Measurements from ENCODE around the gene TMPRSS5.

Gene TMPRSS5

DNA sequence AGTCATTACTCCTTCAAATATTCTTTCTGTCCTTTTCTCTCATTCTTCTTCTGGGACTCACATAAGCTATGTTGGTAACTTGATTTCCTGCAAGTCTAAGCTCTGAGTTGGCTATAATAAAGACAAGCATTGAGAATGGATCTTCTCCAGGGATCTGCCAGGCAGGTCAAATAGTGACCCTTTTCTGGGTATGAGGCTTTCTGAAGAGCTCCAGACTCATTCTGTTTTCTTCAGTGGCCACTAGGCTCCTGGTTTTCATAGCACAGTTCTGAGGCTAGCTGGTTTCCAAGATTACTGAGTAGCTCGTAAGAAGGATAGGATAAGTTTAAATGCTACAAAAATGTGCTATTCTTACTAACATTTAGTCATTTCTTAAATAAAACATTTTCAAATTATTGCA, 38.3 kb downstream of the TMPRSS5 start:
- no peak for DNase-seq

- no peak for DNase-seq
Measured at GRCh38 chr11:113666584-113666983, 39.5 kb downstream of the TMPRSS5 start.

DNA sequence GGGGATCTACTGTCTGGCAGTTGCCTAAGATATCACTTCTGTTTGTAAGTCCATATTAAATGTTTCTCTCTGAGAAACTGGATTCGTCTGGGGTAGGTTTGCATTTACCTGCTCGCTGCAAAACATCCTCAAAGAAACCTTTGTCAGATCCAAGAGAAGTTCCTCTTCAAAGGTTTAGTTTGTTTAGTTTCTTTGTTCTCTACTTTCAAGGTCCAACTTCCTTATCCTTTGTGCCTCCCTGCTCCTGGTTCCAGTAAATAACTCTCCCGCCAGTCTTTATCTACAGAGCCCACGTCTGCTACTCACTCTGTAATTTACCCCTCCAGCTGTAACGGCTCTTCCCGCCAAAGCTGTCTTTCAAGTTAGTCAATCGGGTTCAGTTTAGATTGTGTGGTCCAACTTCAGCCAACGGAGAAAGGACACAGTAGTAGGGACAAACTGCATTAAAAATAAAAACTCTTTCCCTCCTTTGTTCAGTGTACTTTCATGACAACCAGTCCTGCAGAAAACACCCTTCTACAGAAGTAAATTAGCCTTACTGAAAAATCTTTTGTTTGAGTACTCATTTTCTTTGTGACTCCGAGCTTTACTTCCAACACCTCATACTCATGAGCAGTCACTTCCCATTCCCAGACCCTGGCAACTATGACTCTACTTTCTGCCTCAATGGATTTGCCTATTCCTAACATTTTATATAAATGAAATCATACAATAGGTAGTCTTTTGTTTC, 41.0 kb downstream of the TMPRSS5 start:
- no peak for DNase-seq

GRCh38 chr11:113664069-113664980, 41.8 kb downstream of the TMPRSS5 start:
- DNase-seq: no peak

- no peak for DNase-seq
Measured at GRCh38 chr11:113663567-113663966, 42.5 kb downstream of the TMPRSS5 start.

- no peak for DNase-seq
Measured at GRCh38 chr11:113655771-113656170, 50.3 kb downstream of the TMPRSS5 start.

DNA sequence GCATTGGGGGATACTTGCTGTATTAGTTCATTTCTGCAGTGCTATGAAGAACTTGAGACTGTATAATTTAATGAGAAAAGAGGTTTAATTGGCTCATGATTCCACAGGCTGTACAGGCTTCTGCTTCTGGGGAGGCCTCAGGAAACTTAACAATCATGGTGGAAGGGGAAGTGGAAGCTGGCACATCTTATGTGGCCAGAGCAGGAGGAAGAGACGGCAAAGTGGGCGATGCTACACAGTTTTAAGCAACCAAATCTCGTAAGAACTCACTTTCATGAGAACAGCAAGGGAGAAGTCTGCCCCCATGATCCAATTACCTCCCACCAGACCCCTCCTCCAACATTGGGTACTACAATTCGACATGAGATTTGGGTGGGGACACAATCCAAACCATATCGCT, 55.1 kb downstream of the TMPRSS5 start:
- DNase-seq: peak; percentile 68 to 80

- no peak for DNase-seq
Measured at GRCh38 chr11:113649311-113649710, 56.8 kb downstream of the TMPRSS5 start.

GRCh38 chr11:113647856-113648255, 58.3 kb downstream of the TMPRSS5 start:
- DNase-seq: no peak

- peak in 1 of 2 donors; percentile 7 for DNase-seq
Measured at GRCh38 chr11:113647108-113647507, 59.0 kb downstream of the TMPRSS5 start.

- no peak for DNase-seq
Measured at GRCh38 chr11:113645593-113646349, 60.3 kb downstream of the TMPRSS5 start.

DNA sequence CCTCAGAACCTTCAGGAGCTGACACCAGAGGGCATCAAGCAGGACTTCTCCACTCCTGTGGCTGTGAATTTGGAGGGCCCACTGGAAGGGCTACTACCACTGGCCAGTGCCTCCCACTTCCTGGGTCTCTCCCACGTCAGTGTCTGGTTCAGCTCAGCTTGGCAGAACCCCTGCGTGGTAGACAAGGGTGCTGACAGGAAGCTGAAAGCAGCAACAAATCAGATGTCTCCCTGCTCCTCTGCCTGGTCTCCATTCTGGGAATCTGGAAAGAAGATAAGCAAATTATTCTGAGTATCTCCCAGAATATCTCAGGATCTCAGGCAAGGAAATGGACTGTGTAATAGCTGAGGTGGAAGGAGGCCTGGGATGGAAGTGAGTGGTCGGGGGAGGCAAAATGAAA, 61.5 kb downstream of the TMPRSS5 start:
- no peak for DNase-seq

- no peak for DNase-seq
Measured at GRCh38 chr11:113643701-113644100, 62.4 kb downstream of the TMPRSS5 start.

DNA sequence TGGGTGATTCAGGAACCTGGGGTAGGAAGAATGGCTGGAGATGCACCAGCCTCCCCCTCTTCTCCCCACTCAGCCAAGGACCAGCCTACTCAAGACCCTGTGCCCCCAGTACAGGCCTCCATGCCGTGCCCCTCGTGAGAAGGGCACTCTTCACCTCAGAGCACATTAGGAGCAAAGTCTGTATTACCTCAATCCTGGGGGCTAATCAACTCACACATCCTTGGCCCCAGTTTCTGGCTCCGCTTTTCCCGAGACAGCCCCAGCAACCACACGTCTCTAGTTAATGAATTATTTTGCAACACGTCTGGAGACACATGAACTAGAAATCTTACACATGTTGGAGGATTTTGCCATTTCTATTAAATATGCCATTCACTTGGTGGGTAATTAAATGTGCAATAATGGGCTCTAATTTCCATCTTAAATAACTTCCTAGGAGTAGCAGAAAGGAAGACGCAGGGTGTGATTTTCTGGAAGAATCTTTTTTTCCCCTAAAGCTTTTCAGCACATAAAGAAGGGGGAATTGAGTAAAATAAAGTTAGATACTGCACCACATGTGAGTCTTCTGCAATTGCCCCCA, 63.0 kb downstream of the TMPRSS5 start:
- no peak for DNase-seq

- no peak for DNase-seq
Measured at GRCh38 chr11:113642090-113642489, 64.0 kb downstream of the TMPRSS5 start.

GRCh38 chr11:113638376-113638775, 67.7 kb downstream of the TMPRSS5 start:
- DNase-seq: no peak

DNA sequence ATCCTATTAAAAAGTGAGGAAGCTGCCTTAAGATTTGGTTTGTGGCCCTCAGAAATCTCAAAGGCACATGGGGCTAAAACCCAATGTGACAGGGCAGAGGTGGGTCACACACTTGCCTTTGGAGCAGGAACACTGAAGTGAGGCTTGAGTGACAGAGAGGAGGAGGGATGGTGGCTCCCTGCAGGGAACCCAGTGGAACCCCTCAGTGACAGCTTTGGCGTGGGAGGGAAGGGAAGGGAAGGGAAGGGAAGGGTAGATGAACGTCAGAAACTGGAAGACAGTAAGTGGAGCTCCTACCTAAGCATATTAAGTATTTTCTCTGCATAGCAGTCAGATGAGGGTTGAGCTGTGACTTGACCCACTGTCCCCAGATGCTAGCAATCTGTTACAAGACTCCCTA, 68.5 kb downstream of the TMPRSS5 start:
- no peak for DNase-seq

Measured in inflammatory macrophage (primary cell).